Fibroblast of skin of abdomen (primary cell): ENCODE results near the gene VAT1L.

Experiments used
- DNase-seq: peaks from one replicate; pipeline ENCODE4 v3.0.0-alpha.2; 2013

The VAT1L gene

DNA sequence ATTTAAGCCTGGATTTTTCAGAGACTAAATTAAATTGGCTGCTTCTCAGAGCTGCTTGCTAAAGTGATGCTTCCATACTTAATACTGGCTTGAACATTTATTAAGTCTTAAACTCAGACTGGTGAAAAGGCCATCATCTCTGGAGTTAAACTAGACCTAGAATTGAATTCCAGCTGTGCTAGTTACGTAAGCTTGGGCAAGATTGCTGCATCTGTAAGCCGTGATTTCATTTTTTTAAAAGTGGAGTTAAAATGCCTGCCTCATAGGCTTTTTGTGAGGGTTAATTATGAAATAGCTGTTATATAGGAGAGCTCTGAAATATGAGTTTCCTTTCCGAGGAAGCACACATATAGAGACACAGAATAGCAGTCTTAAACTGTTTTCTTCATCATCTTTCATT is 84.7 kb downstream of the VAT1L start:
- no peak for DNase-seq

DNA sequence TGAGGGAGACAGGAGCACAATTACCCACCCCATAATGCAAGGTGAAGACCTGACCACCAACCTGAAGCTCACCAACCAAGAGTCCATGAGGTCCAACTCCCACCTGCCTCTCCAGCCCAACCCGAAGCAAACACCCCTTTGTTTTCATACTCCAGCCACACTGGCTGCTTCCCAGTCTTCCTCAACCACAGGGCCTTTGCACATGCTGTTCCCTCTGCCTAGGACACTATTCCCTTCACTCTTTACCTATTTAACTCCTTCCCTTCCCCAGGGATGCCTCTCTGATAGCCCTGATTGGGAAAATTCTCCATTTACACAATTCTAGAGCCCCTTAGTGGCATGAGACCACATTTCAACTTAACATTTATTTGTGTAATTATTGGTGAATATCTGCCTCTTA is 86.0 kb downstream of the VAT1L start:
- DNase-seq, result no peak

DNA sequence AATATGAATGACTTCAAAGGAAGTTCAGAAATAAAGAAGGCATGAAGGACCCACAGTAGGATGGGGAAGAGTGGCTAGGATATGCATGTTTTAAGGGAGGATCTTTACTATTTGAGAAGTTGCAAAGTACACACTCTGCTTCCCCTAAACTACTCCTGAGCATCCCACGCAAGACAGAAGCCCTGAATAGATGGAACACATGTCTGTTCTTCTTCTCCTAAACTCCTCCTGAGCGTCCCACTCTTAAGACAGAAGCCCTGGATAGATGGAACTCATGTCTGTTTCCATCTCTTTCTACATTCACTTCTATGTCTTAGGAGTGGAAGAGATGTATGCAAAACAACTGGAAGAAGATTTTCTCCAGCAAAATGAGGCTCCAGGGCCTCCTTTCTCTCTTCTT is 88.4 kb downstream of the VAT1L start:
- no peak for DNase-seq

DNA sequence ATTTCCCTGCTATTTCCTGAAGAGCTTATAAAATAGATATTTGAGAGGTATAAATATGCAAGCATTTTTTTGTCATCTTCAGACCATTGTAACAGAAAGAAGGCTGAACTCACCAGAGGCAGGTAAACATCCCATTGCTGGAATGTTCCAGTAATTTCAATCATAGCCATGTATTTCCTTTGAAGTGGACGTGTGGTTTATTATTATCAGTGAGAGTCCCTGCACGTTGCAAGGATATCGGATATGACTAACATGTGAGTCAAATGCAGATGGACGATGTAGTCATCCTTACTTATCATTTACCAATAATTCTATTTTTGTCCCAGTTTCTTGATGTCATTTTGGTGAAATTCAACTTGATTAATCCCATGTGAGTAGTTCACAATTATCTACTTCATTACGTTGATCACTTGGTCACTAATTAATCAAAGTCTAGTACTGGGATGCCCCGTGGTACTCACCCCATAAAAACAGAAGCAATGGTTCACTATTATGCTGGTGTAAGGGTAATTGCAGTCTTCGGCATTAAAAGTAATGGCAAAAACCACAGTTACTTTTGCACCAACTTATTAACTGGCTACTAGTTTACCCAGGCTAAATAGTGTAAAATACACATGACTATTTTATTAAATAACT is 89.5 kb downstream of the VAT1L start:
- peak; percentile 76 for DNase-seq

DNA sequence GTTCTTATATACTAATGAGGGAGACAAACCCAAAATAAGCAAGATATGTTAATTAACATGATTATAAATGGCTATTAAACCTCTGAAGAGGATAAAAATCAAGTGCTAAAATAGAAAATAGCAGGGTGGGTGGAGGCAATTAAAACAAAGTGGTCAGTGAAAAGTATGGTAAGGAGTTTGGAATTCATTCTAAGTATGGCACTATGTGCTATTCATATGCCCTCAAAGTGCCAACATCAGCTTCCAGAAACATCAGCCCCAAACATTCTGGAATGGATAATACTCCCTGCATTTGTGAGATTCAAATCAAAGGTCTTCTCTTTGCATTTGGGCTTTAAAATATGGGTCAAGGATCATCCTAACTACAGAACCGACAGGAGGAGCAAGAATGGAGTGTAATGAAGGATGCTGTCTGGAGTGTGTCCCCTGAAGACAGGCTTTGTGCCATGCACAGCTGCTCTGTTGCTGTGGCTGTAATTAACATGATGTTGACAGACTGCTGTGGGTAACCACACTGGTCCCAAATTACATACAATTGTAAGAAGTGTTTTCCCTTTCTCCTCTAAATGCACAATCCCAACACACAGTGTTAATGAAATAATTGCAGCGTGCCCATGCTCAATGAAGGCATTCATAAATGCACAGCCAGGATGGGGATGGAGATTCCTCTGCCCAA is 93.1 kb downstream of the VAT1L start:
- no peak for DNase-seq

DNA sequence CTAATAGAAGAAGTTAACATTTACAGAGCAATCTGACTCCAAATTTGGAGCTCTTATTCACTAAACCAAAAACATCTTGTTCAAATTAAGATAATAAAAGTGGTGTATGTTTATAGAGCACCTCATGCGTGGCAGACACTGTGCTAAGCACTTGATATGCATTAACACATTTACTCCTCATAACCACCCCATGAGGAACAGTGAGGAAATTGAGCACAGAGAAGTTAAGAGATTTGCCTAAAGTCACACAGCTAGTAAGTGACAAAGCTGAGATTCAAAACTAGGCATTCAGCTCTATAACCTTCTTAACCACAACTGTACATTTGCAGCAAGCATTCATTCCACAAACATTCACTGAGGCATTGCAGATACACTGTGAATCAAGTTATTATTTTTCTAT is 94.0 kb downstream of the VAT1L start:
- peak; percentile 58 for DNase-seq

DNA sequence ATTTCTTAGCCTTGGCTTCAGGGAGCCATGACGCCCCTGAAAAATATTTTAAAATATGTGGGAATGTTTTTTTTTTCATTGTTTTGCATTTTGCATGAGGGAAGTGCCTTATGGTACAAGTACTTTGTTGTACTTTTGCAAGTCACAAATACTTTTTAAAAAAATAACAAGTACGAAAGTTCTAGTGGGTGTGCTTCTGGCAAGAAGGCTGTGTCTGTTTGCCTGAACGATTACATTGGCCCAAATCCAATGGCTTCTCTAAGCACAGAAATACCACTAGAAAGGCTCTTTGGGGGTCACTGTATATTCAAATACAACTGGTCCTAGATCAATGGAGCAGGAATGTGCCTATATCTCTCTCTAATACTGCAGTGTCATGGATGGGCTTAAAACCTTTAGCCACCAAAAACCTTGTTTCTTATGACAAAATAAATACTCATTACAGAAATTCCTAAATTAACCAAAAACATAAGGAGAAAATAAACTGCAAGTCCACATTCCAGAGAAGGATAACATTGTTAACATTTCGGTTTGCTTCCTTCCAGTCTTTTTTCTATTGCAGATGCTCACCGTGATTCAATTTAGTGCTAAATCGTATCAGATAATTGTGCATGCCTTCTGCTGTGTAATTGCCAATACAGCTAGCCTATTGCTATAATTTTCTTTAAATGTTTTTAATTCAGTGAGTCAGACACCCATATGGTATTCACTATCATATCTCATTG is 97.4 kb downstream of the VAT1L start:
- peak; percentile 10 for DNase-seq

DNA sequence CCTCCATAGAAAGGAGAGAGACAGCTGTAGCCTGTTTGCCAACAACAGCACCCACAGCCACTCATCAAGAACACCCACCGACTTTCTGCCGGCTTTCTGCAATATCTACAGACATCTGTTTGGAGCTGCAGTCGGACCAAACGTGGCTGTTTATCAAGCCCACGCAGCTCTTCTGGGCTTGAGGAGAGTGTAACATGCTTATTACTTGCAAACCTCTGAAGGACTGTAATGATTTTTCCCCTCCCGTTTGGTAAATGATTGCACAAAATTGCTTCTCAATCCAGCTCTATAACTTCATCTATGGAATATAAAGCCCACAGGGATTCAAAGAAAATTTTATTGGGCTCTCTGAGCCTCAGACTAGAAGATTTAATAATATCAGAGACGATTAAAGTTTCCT is 100.5 kb downstream of the VAT1L start:
- DNase-seq, result no peak

DNA sequence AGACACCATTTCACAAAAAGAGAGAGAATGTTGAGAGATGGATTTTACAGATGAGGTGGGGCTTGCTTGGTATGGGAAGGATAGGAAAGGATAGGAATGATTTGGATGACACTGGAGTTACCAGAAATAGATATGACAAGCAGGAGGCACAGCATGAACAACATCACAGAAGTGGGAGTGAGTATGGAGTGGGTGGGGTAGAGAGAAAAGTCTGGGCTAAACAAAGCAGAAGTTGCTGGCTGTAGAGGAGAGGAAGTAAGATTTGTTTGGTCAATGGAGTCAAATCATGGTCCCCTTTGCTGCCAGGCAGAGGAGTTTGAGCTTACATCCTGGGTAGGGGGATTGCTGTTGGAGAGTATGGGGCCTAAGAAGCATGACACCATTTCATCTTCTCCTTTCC is 101.7 kb downstream of the VAT1L start:
- DNase-seq, result no peak

DNA sequence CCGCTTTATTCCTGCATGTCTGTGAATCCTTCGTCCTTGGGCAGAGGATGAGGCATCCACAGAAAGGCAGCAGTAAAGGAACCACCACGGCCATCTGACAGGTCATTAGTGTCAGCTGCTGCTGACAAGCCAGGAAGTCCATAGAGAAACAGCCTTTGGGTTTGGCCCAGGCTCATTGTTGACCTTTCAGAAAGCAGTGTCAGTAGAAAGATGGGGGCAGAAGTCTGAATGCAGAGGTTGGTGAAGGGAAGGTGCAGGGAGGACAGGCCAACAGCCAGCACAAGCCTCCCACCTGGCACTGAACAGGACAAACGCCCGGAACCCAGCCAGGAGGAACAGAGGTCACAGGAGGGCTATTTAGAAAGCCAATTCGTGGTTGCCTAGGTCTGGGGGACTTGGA is 105.8 kb downstream of the VAT1L start:
- DNase-seq, result no peak

DNA sequence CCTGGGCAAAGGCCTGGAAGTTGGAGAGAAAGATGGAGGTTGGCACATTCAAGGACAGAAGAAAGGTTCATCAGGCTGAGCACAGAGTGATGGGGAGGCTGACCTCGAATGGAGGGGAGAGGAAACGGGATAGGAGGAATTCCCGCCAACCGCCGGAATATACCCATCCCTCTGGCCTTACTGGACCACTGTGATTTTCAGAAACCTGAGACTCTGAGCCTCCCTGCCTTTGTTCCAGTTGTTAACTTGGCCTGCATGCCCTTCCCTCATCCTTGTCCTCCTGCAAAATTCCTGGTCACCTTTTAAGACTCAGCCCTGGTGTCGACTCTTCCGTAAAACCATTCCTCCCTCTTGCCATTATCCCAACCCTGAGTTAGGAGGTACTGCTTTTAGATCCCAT is 107.6 kb downstream of the VAT1L start:
- DNase-seq, result no peak

DNA sequence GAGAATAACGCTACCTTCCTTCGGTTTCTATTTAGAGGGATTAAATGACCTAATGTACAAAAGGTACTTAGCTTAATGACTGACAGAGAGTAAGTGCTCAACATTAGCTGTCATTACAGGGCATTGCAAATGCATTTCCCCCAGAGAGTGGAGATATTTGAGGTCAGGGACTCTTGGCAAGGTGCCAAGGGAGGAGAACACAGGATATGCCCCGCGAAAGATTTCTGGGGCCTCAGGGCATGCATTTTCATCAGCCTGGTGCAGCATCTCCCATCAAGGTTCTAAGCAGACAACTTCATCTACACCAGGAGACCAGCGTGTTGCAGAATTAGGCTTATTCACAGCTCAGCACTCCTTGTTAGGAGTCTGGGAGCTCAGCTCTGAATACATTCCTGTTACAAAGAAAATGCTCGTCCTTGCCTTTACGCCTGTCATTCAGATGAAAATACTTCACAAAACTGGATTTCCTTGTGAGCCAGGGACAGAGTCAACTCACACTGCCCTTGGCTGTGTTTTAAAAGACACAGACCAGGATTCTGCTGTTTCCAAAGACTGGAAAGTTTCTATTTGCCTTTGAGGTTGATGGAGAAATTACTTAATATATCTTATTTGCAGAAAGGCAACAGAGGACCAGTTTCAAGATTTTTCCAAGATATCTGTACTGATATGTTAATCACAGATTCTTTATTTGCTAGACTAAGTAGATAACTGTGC is 108.2 kb downstream of the VAT1L start:
- peak; percentile 34 for DNase-seq

DNA sequence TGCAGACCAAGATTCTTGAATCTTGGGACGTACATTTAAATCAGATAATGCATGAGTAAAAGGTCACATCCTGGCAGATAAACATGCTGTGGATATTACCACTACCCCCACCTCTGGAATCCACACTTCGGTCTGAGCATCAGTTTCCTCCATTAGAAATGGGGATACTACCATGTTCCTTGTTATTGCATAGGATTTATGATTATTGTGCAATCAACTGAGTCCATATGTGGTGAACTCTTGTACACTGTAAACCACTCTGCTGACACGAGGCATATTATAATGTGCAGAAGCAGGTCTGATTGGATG is 108.7 kb downstream of the VAT1L start:
- peak; percentile 82 for DNase-seq

DNA sequence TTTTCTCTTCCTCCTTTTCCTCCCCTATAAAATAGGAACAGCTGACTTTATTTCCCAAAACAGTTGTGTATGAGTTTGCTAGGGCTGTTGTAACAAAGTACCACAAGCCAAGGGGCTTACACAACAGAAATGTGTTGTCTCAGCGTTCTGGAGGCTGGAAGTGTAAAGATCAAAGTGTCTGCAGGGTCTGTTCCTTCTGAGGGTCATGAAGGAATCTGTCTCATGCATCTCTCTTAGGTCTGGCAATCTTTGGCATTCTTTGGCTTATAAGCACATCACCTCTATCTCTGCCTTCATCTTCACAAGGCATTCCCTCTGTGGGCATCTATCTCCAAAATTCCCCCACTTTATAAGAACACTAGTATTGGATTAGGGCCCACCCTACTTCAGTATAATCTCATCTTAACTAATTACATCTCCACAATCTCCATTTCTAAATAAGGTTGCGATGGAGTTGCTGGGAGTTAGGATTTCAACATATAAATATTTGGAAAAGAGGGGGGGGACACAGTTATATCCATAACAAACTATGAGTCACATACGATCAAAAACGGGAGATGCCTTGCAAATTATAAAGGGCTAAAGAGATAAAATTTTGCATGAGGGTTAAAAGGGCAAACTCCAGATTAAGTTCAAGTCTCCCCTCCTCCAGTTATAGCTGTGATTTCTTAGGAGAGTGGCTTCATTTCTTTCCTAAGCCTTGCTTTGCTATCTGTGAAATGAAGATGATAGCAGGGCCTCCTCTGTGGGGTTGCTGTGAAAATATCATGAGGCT is 109.7 kb downstream of the VAT1L start:
- DNase-seq, result peak; percentile 10

DNA sequence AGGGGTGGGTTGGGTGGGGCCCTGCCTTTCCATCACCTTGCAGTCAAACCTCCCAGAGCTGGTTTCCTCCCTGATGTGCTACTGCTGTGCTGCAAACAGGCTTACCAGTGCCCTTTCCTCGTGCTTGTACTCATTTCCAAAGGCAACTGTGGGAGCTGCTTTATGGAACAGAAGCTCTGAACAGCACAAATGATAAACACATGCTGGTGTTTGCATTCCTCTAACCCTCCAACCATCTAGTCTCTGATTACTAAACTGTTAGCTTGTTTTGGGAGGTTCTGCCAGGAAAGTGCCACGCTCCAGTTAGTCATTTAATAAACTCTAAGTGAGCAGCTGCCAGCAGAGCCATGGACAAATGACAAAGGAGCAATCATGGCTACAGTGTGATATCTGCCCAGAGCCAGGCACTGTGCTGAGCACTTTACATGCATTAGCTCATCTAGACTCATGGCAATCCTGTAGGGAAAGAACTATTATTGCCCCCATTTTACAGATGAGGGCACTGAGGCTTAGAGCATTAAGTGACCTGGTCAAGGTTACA is 110.4 kb downstream of the VAT1L start:
- peak; percentile 83 for DNase-seq

DNA sequence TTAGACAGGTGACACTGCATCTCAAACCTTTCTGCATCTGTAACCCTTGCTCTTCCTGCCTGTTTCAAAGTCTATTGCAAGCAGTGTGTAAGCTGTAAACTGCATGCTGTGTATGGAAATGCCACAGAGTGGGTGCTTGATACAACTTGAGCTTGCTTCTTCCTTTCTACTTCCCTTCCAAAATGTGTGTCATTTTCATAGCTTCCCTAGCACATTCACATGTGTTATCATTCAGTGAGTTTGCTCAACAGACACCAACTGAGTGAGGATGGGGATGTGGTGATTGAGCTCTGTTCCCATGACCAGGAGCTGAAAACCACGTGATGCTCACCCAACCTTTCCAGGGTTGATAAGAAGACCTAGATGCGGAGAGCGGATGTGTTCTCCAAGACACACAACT is 111.1 kb downstream of the VAT1L start:
- peak; percentile 6 for DNase-seq

DNA sequence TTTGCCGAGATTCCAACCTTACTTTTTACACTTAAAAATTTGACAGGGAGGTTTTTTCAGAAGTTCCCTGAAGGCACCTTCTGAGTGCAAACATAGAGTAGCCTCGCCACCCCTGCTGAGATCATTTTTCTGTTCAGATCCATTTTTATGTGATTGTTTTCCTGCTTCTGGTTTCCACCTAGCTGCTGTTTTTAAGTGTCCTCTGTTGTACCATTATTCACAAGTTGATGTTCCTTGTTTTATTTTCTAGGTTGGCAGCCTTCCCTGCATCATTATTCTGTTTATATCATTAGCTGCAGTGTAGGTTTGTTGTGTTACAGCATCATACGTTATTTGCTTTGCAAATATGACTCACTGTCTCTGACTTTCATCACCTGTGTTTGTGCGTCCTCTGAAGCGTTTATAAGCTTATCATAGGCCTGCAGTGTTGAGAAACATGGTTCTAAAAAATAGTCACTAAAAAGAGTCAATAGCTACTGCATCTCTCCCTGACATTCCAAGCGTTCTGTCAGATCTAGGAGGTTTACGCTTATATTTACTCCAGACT is 117.1 kb downstream of the VAT1L start:
- DNase-seq, result no peak

DNA sequence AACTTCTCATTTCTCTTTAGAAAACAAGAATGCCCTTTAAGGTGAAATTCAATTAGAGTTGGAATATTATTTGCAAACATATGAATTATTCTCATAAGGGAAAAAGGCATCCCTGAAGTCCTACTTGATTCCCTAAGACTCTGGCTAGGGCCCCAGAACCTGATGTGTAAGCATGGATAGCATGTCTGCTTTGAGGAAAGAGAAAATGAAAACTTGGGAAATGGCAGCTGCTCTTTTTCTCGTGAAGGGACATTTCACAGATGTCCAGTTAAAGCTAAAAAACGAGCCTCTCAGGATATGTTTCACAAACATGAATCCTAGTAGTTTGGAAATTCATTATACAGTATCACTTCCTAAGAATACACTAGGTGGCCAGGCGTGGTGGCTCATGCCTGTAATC is 121.7 kb downstream of the VAT1L start:
- no peak for DNase-seq

DNA sequence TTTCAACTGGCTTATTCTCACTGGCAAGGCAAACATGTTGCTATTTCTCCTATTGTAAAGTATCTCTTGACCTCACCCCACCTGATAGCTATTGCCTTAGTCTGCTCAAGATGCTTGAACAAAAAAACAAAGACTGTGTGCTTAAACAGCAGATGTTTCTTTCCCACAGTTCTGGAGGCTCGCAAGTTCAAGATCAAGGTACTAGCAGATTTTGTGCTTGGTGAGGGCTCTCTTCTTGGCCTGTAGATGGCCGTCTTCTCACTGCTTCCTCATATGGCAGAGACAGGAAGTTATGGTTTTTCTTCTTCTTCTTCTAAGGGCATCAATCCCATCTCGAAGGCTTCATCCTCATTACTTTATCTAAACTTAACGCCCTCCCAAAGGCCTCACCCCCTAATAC is 124.3 kb downstream of the VAT1L start:
- DNase-seq, result no peak

DNA sequence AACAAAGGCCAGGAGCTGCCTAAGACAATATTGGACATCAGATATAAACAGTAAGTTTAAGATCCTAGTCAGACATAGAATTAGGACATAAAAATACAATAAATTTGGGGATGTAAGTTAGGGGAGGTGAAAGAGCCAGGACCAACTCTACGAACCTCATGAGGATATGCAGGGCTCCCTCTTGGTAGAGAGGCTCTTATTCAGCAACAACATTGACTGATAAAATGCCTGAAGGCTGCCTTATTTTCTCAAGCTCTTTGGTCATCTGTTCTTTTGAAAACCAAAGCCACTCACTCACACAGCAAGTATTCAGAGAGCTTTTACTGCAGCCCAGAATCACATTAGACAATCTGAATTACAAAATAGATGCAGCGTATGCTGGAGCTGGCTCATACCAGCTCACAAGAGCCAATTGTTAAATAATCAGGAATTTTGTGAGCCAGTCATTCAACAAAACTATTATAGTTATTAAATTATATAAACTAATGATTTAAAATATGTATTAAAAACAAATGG is 125.4 kb downstream of the VAT1L start:
- no peak for DNase-seq

DNA sequence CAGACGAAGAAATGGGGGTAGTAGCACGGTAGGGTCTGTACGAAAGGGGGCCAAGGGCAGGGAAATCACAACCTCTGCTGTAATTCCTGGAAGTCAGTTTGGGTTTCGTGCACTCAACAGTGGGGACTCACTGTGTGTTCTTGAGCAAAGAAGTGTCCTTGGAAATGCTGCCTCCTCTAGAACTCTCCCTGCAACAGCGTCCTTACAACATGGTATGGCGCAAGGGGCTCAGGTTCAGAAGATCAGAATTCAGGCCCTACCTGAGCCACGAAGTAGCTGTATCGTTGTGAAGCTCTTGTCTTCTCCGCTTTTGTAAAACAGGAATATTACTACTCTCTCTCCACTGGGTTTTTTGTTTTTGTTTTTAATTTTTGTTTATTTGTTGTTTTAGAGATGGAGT is 127.7 kb downstream of the VAT1L start:
- DNase-seq, result no peak

DNA sequence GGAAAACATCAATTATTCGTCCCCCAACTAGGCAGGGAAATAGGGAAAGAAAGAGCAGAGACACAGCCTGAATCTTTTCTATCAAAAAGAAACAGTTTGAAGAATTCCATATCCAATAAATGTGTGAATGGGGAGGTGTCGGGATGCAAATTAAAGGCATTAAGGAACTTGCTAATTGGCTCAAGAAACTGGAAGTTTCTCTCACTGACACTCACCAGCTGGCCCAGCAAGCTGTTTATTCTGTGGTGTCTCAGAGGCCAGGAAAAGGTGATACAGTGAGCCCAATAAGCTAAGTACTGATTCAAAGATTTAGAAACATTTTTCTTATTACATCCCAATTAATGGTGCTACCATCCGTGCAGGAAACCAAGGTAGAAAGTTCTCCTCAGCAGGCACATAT is 129.6 kb downstream of the VAT1L start:
- no peak for DNase-seq
